HCT116 (cell line): ENCODE data around the gene TMEM219. TPM values are rescaled to one million over a fixed set of nuclear protein-coding genes. Genes with fewer than 3 reads are reported as not detected.
"Not testable (repeated sequence)": the region's sequence is repeated elsewhere in the genome, so short reads cannot be mapped to it uniquely, and the experiment has no call there.

Experiments
- ATAC-seq: fragments of 200-7000 bp; cut with Tn5 transposase; 2 replicates; pipeline ENCODE4 v1.9.1; 2020; ENCODE audit warnings: mild to moderate bottlenecking, moderate library complexity
- BruUV-seq: library from RNA; stranded (reverse); fragments of 400-500 nt; replicated peaks from 2 replicates; lab custom pipeline; 2021; lab: Mats Ljungman, UMichigan
- CTCF ChIA-PET: fragments of 300-600 bp; sonication (Branson Sonifier 250); formaldehyde crosslinking; loops from one replicate; lab custom pipeline; 2021; ENCODE audit warnings: antibody characterized with exemption; lab: Charles Lee
- POLR2A ChIA-PET: fragments of 300-600, 350-600 bp; sonication (Branson Sonifier 250); formaldehyde crosslinking; loops from one replicate; lab custom pipeline; 2021; ENCODE audit warnings: antibody characterized with exemption; lab: Charles Lee
- RAD21 ChIA-PET, 2 experiments: fragments of 300-600 bp; sonication (Branson Sonifier 250); formaldehyde crosslinking; loops; one replicate each; lab custom pipeline; 2023; ENCODE audit warnings: low total read pairs in 2 of 2; ENCODE audit not compliant: uncharacterized antibody in 2 of 2, unreplicated experiment in 2 of 2, low non-redundant PET in 1 of 2; lab: Charles Lee
- DNase-seq: peaks from one replicate; pipeline ENCODE4 v3.0.0-alpha.2; 2010; ENCODE audit warnings: low read depth, low spot score
- H2AFZ ChIP-seq: fragments of 200-600 bp; shearing (Covaris generic), sonication (generic); 2 replicates; pipeline ENCODE4 v1.6.1; 2017; ENCODE audit warnings: low read depth, mixed run types, mixed read lengths, antibody characterized with exemption, low read length; ENCODE audit not compliant: poor library complexity, severe bottlenecking
- H3K27ac ChIP-seq: 2 replicates; pipeline ENCODE4 v1.5.1; 2012; ENCODE audit warnings: low read depth, low read length
- H3K27me3 ChIP-seq: fragments of 200-600 bp; sonication (generic); 2 replicates; pipeline ENCODE4 v1.6.1; 2016; ENCODE audit warnings: mixed run types, low read length, mixed read lengths; ENCODE audit not compliant: insufficient read depth
- H3K36me3 ChIP-seq, 2 experiments: fragments of 200-500 bp in 1 of 2; fragments of 200-600 bp in 1 of 2; sonication (Bioruptor generic) in 1 of 2; sonication (generic) in 1 of 2; 2 replicates each; pipeline versions ENCODE4 v1.5.1 to v1.6.1; 2014 to 2016; ENCODE audit warnings: low read length in 2 of 2, inconsistent platforms in 1 of 2, mixed read lengths in 1 of 2, mixed run types in 1 of 2; ENCODE audit not compliant: insufficient read depth in 2 of 2, control insufficient read depth in 1 of 2
- H3K4me1 ChIP-seq, 2 experiments: fragments of 200-600 bp in 1 of 2; sonication (generic) in 1 of 2; 2 replicates each; pipeline versions ENCODE4 v1.5.1 to v1.6.1; 2012 to 2017; ENCODE audit warnings: low read length in 2 of 2, inconsistent platforms in 1 of 2, mild to moderate bottlenecking in 1 of 2, mixed read lengths in 1 of 2, mixed run types in 1 of 2, moderate library complexity in 1 of 2; ENCODE audit not compliant: insufficient read depth in 2 of 2, control insufficient read depth in 1 of 2
- H3K4me2 ChIP-seq: fragments of 200-600 bp; sonication (generic); 2 replicates; pipeline ENCODE4 v1.6.1; 2017; ENCODE audit warnings: mixed run types, low read length, mixed read lengths
- H3K4me3 ChIP-seq, 2 experiments: fragments of 200-600 bp in 1 of 2; sonication (generic) in 1 of 2; replicated peaks in 1 of 2; 2 replicates each; pipeline ENCODE4 v1.5.1; 2011 to 2016; ENCODE audit warnings: low read length in 2 of 2, control low read depth in 1 of 2, low read depth in 1 of 2, mild to moderate bottlenecking in 1 of 2, mixed read lengths in 1 of 2, mixed run types in 1 of 2
- H3K79me2 ChIP-seq: fragments of 200-600 bp; sonication (generic); 2 replicates; pipeline ENCODE4 v1.6.1; 2017; ENCODE audit warnings: mild to moderate bottlenecking, mixed run types, low read length, moderate library complexity, mixed read lengths; ENCODE audit not compliant: insufficient read depth
- H3K9ac ChIP-seq: fragments of 200-600 bp; sonication (generic); 2 replicates; pipeline ENCODE4 v1.6.1; 2016; ENCODE audit warnings: low read length, mixed read lengths
- H3K9me2 ChIP-seq: fragments of 200-600 bp; sonication (generic), shearing (Covaris generic); 2 replicates; pipeline ENCODE4 v1.6.1; 2017; ENCODE audit warnings: mixed run types, mild to moderate bottlenecking, moderate library complexity; ENCODE audit not compliant: insufficient read depth
- H3K9me3 ChIP-seq, 2 experiments: fragments of 200-500 bp in 1 of 2; fragments of 200-600 bp in 1 of 2; sonication (Bioruptor generic) in 1 of 2; sonication (generic) in 1 of 2; 2 replicates each; pipeline ENCODE4 v1.6.1; 2014 to 2017; ENCODE audit warnings: low read length in 2 of 2, mixed read lengths in 2 of 2, inconsistent platforms in 1 of 2, low read depth in 1 of 2, mild to moderate bottlenecking in 1 of 2, mixed run types in 1 of 2, moderate library complexity in 1 of 2; ENCODE audit not compliant: control insufficient read depth in 1 of 2, insufficient read depth in 1 of 2
- H4K20me1 ChIP-seq: fragments of 200-600 bp; sonication (generic), shearing (Covaris generic); 2 replicates; pipeline ENCODE4 v1.6.1; 2017; ENCODE audit warnings: mixed run types, mild to moderate bottlenecking, moderate library complexity; ENCODE audit not compliant: insufficient read depth
- POLR2A ChIP-seq: IDR thresholded peaks from 2 replicates; pipeline ENCODE4 v1.7.0; 2011; ENCODE audit warnings: borderline replicate concordance; ENCODE audit not compliant: insufficient read depth, insufficient read length; ENCODE audit errors: extremely low read depth
- SRF ChIP-seq: IDR thresholded peaks from 2 replicates; pipeline ENCODE4 v1.6.1; 2012; ENCODE audit warnings: low read depth
- intact Hi-C: fragments of 100-400 bp; cut with micrococcal nuclease; formaldehyde crosslinking; loops from 2 replicates; pipeline ENCODE4 v1.10.0; 2022
- total RNA-seq: library from RNA; stranded (reverse); gene quantifications from one replicate; pipeline ENCODE4 v1.2.1, GENCODE V29; 2021; ENCODE audit not compliant: unreplicated experiment
- TF ChIP-seq, protein P1 (sequence below): IDR thresholded peaks from 2 replicates; pipeline ENCODE4 v1.6.1; 2011; ENCODE audit warnings: mild to moderate bottlenecking, low read length, moderate library complexity; ENCODE audit not compliant: insufficient replicate concordance; ENCODE audit errors: extremely low read depth

The TMEM219 gene
- total RNA-seq, 1 experiment from 2014 or later = 75.5 TPM

DNA sequence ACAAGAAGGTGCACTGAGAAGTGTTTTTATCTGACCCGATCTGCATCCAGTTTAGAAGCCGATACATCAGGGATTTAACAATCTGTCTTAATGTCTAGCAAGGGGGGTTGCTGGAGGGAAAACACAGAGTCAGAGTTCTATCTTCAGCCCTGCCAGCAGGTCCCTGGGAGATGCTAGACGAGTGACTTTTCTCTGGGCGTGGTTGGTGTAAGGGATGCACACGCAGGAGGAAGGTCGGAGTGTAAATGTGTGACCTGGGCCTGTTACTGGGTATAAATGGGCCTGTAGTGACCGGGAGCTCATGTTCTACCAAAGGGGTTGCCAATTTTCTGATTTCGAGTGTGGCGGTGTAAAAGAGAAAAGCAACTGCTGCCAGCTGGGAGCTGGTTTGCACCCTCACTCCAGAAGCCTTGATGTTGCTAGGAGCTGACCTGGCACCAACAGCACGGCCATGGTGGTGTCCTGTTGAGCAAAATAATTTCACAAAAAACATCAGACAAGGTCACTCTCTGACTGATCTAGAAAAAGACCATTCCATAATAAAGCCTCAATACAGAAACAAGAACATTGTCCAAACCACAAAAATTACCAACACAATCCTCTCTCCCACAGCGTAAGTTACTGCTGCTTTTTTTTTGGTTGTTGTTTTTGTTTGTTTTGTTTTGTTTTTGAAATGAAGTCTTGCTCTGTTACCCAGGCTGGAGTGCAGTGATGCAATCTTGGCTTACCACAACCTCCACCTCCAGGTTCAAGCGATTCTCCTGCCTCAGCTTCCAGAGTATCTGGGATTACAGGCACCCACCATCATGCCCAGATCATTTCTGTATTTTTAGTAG, 34.6 kb upstream of the TMEM219 start:
- Histone ChIP-seq H2AFZ (no peak overlapping the region), H3K9me2 (no peaks in the 10 kb centered on the region), H3K79me2 (peaks cover 37% of the 10 kb centered on the region), H3K9ac (peak overlapping the region; percentile 89), H3K27me3 (no peaks in the 10 kb centered on the region), H3K9me3 (no peaks in the 10 kb centered on the region), H3K4me3 (peak overlapping the region; percentile 60 to 92), H4K20me1 (no peaks in the 10 kb centered on the region), H3K4me1 (peaks cover 12 to 23% of the 10 kb centered on the region in 2 experiments), H3K27ac (no peak overlapping the region), H3K4me2 (peak overlapping the region; percentile 99), H3K36me3 (peaks cover 2 to 11% of the 10 kb centered on the region in 2 experiments; a peak in 3 of 4 replicates)
- ATAC-seq (no peak), DNase-seq (no peak)
- ChIA-PET POLR2A (interaction anchor here (1.4 to 2.5 kb wide), 4 partner anchors 13 to 46 kb away, joined by 4 to 9 read pairs (median 6); partner anchors contain the start of genes ASPHD1, SEZ6L2 and TAOK2), CTCF (interaction anchor here (0.9 to 1.6 kb wide), 2 partner anchors 16 to 17 kb away, joined by 3 read pairs; no protein-coding TSS in a partner anchor), RAD21 (no interaction called here)
- intact Hi-C loops = loop anchor here (5.0 kb wide), 1 partner anchor 45 kb away; the partner anchor contains the start of gene TAOK2
- BruUV-seq = TSS peak; percentile 75
- TF ChIP-seq, protein P1, sequence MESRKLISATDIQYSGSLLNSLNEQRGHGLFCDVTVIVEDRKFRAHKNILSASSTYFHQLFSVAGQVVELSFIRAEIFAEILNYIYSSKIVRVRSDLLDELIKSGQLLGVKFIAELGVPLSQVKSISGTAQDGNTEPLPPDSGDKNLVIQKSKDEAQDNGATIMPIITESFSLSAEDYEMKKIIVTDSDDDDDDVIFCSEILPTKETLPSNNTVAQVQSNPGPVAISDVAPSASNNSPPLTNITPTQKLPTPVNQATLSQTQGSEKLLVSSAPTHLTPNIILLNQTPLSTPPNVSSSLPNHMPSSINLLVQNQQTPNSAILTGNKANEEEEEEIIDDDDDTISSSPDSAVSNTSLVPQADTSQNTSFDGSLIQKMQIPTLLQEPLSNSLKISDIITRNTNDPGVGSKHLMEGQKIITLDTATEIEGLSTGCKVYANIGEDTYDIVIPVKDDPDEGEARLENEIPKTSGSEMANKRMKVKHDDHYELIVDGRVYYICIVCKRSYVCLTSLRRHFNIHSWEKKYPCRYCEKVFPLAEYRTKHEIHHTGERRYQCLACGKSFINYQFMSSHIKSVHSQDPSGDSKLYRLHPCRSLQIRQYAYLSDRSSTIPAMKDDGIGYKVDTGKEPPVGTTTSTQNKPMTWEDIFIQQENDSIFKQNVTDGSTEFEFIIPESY = no peak
- no peak for TF ChIP-seq POLR2A
- TF ChIP-seq SRF = no peak

GRCh38 chr16:29931750-29932149, 30.1 kb upstream of the TMEM219 start:
- H3K79me2 ChIP-seq, H3K9me3 ChIP-seq, POLR2A ChIA-PET, DNase-seq, H3K27ac ChIP-seq, BruUV-seq, ATAC-seq, H2AFZ ChIP-seq, RAD21 ChIA-PET, CTCF ChIA-PET, H4K20me1 ChIP-seq, H3K36me3 ChIP-seq, H3K4me3 ChIP-seq, H3K9ac ChIP-seq, intact Hi-C loops, H3K27me3 ChIP-seq, H3K4me2 ChIP-seq, H3K9me2 ChIP-seq, H3K4me1 ChIP-seq: not testable (repeated sequence)
